HPDE6-E6E7 (cell line): ENCODE data around the gene BRAT1.

Experiments
- DNase-seq: peaks from one replicate; pipeline ENCODE4 v3.0.0; 2011; ENCODE audit warnings: missing footprints; ENCODE audit errors: extremely low spot score

The BRAT1 gene

GRCh38 chr7:2495418-2496299, 59.7 kb downstream of the BRAT1 start:
- no peak for DNase-seq

- no peak for DNase-seq
Observed at GRCh38 chr7:2494191-2495130, 60.9 kb downstream of the BRAT1 start.

DNA sequence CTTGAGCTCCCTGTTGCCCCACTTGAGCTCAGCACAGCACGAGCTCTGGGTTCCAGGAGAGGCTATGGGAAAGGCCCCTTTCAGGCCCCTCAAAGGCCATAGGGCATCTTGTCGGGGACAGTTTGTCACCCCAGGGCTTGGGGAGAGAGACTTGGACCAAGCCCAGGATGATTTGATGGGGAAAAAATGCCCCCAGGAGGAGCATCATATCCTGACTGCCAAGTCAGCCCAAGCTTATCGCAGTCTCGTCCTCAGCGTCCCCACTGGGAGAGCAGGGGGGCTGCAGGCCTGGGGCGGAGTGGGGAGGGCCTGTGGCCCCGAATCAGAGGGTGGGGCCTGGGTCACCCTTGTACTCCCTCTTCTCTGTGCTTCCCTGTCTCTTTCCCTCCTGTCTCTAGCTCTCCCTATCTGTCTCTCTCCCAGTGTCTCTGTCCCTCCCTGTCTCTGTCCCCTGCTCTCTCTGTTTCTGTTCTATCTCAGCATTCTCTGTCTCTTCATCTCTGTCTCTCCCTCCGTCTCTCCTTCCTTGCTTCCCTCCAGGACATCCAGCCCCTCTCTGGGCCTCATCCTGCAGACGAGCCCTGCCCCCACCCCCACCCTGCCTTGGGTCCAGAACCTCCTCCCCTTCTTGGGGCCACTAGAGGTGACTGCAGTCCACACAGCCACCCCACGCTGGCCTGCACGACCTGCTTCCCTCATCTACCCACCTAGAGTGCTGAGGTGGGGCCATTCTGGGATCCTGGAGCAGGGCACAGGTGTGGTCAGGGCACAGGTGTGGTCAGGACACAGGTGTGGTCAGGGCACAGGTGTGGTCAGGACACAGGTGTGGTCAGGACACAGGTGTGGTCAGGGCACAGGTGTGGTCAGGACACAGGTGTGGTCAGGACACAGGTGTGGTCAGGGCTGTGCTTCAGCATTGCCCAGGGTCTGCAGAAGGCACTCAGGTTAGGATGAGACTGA, 61.8 kb downstream of the BRAT1 start:
- no peak for DNase-seq

DNA sequence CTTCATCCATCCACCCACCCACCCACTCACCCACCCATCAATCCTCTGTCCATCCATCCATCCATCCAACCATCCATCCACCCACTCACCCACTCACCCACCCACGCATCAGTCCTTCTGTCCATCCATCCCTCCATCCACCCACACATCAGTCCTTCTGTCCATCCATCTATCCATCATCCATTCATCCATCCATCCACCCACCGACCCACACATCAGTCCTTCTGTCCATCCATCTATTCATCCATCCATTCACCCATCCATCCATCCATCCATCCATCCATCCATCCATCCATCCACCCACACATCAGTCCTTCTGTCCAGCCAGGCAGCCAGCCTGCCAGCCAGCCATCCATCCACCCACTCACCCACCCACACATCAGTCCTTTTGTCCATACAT, 63.3 kb downstream of the BRAT1 start:
- DNase-seq: no peak

DNA sequence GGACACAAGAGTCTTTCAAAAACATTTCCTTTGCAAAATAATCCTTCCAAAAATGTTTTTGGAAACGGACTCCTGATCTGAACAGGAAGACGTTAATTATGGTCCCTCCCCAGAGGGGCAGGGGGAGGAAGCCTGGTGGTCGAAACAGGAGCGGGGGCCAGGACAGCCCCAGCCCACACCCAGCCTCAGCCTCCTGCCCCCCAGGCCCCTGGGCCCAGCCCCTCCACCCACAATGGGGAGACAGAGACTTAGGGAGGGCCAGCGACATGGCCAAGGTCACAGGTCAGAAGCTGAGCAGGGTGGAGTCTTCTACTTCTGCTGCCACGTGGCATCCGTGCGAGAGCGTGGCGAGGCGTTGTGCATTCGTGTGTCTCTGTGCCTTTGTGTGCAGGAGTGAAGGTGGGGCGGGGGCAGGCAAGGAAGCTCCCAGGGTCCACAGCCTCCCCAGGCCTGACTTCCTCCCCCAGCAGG, 65.1 kb downstream of the BRAT1 start:
- no peak for DNase-seq

GRCh38 chr7:2488681-2489080, 66.6 kb downstream of the BRAT1 start:
- no peak for DNase-seq

GRCh38 chr7:2488272-2488645, 67.1 kb downstream of the BRAT1 start:
- DNase-seq: no peak
